Activated T-cell treated with anti-CD3 and anti-CD28 coated beads for 48 hours (primary cell): ENCODE measurements around the gene RAB38.

Experiments
- DNase-seq: peaks from one replicate; pipeline ENCODE4 v3.0.0-alpha.2; 2020; ENCODE audit warnings: low read depth

The RAB38 gene

DNA sequence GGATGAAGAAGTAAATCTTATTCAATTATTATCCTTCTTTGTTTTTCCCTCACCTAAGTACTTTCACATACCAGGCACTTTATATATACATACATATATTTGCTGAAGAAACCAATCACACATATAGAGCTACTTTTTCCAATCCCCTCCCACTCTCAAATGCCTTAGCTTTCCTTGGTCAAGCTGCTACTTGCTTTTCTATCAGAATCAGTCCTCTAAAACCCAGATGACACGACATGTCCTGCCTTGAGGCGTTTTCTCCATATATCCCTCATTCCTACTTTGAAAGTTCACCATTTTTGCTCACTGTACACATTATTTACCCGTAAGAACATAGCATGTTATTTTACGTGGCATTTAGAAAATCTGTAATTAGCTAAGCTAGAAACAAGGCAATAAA lies 5.4 kb downstream of the RAB38 start:
- no peak for DNase-seq

DNA sequence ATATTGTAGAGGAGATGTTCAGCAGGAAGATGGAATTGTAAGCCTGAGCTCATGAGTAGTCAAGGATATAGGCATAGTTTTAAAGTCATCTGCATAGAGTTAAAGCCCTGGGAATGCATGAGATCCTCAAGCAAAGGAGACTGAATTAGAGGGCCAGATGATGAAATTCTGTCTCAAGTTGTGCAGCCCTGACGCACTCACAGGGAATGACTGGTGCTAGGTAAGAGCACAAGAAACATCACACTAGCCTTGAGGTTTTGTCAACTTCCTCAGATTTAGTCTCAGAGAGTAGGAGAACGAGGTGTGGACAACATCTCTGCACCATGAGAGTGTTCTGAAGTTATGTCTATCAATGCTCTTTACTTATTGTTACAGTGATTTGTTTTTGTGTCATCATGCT lies 5.8 kb downstream of the RAB38 start:
- DNase-seq: no peak

DNA sequence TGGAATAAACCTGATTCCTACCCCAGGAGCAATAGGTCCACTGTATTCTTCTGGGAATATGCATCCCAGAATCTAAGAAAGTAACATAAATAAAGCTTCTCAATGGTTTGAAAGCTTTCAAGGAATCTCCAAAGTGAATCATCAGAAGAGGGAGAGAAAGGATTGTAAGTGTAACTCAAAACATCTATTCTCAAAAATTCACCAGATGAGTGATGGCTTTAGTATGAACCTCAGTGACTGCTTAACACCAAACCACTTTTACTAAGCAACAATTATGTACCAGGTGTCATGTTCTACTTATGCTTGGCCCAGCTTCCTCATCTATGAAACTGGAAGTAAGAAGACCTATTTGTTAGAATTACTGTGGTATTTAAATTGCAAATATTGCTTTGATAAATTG lies 7.4 kb downstream of the RAB38 start:
- no peak for DNase-seq

DNA sequence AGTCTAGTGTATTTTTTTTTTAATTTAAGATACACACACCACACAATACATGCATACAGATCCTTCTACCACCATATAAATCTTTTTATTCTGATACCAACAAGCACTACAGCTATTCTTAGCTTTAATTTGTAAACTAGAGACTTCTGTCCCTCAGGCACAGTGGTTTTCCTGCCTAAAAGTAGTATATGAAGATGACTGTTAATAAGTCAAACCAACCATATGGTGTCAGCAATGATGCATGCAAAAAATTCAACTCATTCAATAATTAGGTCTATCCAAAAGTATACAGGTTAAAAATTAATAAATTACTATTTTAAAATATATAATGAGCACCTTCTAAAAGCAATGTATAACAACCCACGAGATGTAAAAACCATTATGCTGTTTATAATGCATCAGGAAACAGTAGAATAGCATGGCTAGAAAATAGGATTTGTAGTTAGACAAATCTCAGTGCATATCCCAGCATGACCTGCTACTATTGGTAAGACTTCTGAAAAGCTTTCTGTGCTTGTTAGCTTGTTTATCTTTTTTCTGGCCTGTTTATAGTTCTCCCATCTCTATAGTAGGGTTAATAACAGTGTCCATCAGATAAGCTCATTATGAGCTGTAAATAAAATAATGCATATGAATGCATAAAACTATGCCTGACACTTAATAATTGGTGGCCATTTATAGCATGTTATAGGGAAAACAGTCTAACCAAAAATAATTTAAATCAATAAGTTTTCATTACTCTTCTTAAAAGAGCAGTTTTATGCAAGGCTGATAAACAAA lies 10.2 kb downstream of the RAB38 start:
- DNase-seq: no peak

DNA sequence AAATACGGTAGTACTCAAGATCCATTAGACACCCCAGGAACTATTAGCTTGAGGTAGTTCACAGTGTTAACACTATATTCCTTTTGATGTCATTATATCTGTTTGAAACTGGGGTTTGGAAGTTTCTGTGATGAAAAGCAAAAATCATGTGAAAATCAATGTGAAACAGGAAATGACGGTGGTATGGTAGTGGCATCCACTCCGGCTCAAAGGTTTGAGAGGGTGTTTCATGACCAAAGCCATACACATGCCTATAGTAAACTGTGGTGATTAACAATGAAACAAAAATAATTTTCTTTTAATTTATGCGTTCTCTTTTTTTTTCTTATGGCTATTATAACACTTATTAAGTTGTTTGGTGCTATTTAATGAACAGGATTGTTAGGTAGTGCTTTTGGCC lies 10.9 kb downstream of the RAB38 start:
- DNase-seq: no peak

DNA sequence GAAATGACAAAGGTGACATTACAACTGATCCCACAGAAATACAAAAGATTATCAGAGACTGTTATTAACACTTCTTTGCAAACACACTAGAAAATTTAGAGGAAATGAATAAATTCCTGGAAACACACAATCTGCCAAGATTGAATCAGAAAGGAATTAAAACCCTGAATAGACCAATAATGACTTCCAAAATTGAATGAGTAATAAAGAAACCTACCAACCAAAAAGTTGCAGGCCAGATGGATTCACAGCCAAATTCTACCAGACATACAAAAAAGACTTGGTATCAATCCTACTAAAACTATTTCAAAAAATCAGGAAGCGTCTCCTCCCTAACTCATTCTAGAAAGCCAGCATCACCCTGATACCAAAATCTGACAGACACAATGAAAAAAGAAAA lies 17.2 kb downstream of the RAB38 start:
- DNase-seq: no peak

DNA sequence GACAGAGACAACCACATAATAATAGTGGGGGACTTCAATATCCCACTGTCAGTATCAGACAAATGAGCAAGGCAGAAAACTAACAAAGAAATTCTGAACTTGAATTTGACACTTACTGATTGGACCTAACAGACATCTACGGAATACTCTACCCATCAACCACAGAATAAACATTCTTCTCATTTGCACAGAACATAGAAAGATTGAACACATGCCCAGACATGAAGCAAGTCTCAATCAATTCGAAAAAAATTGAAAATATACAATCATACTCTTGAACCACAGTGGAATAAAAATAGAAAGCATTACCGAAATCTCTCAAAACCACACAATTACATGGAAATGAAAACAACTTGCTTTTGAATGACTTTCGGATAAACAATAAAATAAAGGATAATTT lies 17.9 kb downstream of the RAB38 start:
- no peak for DNase-seq

DNA sequence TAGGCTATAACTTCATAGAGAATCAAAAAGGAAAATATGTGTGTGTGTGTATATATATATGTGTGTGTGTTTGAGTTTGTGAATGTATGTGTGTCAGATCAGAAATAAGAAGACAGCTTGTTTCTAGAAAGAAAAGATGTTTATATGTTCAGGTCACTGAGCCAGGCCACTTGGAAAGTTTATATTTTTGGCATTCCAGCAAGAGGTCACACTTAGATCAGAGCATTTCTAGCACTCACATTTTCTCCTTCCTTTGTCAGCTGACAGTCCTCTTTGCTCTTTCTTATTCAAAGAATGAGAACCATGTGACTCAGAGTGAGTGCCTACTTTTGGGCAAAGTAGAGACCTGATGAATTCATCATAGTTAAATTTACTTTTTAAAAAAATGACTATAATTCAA lies 22.9 kb downstream of the RAB38 start:
- DNase-seq: no peak

DNA sequence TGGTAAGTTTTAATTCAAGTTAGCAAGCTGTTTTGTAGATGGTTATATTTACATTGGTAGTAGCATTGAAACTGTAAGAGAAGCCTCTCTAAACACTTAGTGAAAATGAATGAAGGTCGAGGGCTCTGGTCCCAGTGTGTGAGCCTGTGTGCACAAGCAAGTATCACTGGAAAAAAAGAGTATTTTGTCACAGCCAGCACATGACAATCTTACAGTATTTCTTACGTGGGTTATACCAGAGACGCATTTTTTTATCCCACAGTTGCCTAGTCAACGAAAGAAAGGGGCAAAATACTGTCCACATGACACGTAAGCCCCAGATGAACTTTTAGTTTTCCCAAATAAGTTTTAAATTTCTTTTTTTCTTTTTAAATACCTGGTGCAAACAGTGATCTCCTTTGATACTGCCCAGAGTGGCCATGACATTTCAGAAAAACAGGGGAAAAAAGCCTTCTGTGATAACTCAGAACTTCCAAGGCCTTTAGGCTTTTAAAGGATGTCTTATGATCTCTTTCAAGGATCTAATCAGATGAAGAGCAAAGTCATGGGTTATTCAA lies 23.5 kb downstream of the RAB38 start:
- no peak for DNase-seq

DNA sequence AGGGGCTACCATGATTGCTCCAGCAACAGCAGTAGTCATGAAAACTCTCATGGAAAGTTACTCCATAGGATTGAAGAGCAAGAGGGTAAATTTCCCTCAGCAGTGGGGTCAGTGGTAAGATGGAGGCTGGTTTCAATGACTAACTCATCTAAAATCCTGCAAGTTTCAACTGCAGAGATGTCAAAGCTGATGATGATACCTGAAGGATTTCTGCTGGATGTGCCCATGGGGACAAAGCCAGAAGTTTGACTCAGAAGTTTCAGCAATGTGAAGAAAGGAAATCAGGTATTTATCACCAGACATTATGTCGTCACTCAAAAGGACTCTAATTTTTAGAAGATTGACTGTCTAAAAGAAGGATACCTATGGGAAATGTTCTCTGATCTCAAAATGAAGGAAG lies 29.1 kb downstream of the RAB38 start:
- no peak for DNase-seq

DNA sequence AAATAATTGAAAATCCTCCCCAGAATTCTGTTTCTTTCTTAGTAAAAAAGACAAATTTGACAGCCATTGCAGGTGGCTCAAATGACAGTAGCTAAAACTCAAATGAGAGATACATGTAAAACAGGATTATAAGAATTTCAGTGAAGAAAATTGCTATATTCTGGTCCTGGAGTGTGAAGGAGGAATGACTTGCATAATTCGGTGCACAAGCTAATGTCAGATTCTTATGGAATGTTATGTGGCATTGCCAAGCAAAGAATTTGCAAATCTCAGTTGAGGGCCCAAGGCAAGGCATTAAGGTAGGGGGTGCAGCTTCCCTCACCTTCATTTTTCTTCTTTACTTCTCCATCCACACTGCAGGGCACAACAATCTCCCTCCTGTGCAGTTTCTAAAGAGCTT lies 35.4 kb downstream of the RAB38 start:
- DNase-seq: no peak

DNA sequence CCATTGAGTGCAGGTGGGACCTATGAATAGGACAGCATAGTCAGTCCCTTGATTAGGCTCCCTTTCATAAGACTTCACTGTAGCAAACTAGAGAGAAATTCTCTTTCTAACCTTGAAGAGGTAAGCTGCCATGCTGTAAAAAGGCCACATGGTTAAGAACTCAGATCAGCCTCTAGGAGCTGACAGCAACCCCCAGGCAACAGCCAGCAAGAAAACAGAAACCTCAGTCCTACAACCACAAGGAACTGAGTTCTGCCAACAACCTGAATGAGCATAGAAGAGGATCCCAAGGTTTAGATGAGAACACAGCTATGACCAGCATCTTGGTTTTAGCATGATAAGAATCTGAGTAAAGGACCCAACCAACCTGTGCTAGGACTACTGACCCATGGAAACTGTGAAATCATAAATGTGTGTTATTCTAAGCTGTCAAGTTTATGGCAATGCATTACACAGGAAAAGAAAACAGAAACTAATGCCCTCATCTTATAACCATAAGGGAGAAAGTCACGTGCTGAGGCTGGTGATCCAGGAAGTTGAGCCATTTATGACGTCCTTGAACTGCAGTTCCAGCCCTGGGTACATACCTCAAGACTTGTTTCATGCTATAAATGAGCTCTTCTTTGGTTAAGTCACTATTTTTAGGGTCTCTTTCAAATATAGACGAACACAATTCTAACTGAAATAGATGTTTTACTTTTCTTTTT lies 43.3 kb downstream of the RAB38 start:
- DNase-seq: no peak

DNA sequence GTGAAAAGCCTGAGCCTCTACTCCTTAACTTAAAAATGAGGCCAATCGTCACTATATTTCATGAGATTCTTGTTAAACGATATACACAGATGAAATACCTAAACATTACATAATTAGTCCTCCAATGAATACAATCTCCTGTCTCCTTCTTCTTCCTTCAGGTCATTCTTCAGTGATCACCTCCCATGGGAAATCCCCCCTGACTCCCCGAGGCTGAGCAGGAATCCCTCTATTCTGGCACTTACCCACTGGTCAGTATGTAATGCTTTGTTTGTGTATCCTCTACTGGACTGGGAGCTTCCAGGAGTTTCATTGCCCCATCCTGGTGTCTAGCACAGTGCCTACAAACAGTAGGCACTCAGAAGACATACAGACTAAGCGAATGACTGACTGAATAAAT lies 52.3 kb downstream of the RAB38 start:
- DNase-seq: no peak

DNA sequence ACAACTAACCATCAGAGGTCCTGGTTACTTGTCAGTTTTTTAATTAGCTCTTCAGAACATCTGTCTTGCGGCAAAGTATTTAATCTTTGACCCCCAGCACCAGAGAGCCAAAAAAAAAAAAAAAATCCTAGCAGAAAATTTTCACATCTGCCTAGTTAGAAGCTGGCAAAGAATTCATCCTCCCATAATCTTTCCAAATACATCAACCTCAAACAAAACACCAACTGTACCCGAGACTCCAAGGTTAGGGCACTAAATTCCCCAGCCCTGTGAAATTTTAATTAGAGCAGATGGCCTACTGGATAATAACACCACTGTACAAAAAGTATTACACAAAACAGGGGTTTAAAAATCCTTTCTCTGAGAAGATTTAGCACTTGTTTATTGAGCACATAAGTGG lies 55.7 kb downstream of the RAB38 start:
- no peak for DNase-seq

DNA sequence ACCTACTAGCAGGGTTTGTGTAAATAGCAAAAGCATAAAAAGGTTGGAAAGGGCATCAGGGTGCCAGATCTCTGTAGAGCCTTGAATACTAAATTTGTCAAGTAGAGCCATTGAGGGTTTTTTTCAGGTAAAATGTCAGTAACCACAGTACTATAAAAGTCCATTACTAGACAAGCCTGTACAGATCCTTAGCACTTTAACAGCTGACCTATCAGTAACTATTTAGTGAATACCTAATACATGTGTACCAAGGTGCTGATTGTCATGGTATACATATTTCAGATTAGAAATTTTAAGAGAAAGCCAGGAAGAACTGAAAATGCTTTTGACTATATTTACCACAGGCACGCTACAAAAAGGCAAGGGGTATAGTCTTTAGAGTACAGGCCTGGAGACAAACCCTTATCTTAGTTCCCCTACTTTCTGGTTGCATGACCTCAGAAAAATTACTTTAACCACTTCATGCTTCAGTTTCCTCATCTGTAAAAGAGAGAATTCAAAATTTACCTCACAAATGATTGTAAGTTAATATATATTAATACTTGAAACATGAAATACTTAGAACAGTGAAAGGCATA lies 57.9 kb downstream of the RAB38 start:
- DNase-seq: no peak

DNA sequence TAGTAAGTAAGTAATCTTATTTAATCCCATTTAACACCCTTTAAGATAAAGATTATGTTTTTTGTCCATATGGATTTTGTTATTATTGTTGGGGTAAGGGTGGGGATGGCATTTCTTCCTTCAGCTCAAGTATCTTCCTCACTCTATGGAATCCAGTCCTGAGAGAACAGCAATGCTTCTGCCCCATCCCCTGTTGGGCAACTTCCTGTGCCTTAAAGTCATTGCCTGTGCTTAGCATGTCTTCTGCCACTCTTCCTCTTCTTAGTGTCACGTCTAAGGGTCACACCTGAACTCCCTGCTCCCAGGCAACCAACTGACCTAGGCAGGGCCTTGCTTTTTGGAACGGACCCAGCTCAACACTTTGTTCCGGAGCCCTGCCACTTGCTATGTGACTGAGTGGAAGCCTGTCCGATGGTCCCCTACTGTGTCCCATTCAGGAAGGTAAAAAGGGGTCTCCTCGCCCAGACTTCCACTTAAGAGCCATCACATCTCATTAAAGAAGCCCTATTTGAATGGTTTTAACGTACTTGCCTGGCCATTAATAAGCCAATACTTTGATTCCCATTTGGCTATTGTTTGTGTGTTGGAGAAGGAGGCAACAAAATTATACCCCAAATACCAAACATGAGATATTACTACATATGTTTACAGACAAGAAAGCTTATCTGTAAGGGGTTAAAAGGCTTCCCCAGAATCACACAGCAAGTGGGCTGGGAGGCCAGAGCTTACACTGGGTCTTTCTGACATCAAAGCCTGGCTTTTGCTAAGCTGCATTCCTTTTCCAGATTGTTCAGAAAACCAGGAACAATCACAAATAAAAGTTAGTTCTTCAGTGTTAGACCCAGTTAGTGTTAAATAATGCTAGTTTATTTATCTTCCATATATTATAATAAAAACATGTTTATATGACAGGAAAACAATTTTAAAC lies 59.2 kb downstream of the RAB38 start:
- DNase-seq: no peak

DNA sequence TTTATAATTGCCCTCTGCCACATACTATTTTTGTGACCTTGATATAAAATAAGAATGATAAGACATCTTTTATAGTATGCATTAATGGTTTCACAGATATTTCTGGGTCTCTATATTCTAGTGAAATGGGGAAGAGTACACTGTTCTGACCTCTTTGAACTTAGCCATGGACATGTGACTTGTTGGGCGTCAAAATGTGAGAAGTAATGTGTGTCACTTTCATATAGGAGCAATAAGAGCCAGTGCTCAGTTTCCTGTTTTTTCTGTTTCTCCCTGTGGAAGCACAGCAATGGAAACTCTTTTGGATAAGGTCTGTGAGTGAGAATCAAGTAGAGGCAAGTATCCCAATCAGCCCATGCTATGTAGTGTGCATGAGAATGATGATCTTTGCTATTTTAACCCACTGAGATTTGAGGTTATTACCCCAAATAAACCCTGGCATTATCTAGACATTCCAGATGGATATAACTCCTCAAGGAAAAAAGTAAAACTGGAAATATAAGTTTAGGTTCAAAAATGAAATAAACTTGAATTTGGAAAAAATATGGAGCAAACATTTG lies 60.7 kb downstream of the RAB38 start:
- no peak for DNase-seq

DNA sequence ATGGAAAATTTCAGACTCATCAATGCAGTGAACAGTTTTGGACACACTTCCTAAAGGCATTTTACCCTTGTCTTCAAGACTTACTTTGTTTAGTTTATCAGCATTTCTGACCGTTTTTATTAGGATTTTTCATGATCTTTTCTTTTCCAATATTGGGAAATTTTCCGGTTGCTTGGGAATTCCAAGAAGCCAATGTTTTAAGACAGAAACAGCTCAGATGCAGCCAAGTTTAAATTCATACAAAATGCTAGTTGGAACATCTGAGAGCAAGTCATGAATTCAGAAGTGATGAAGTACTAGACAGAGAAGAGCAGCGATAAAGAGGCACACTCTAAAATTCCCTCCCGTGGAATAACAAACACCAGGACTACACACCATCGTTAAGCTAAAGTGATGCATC lies 68.6 kb downstream of the RAB38 start:
- no peak for DNase-seq

DNA sequence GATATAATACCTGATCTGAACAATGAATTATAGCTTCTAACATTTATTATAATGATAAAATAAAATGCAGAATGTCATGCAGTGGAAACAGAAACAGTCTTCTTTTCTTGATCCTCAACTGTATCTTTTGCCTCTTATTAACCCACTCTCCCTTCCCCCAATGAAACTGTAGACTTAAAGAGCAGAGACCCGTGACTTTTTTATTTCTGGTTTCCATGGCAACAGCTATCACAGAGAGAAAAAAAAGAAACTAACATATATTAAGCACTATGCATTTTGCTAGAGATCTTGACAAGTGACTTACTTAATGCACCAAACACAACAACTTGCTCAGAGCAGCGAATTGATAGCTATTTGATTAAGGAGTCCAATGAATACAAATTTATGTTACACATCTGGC lies 69.3 kb downstream of the RAB38 start:
- DNase-seq: no peak

DNA sequence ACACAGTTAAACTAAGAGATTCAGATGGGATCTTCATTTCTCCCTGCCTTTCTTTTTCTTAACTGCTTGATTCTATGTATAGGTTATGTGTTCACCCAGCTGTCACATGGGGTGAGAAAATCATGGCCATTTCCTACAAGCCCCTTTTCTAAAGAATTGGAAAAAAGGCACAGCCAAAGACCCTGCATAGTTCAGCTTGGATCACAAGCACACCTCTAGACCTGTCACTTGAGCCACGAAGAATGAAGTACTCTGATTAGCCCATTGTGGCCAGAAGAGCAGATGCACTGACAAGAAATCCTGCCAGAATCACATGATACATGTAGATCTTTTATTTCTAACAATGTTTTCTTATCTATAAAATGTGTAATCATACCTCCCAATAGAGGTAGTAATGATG lies 69.7 kb downstream of the RAB38 start:
- DNase-seq: no peak

DNA sequence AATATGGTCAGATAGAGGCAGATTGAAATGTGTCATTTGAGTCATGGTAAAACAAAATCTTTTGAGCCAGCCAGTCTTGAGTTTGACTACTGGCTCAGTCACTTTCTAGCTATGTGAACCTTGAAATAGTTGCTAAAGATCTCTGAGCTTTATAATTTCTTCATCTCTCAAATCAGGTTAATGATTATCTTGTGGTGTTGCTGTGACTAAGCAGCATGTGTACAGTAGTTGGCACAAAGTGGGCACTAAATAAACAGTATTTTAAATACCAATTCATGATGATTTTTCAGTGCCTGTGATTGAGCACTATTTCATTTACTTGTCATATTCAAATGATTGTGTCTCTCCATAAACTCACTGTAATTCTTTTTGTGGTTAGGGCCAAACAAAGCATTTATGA lies 70.8 kb downstream of the RAB38 start:
- DNase-seq: no peak
